Testis (tissue), 2 donors: ENCODE data around the gene FIGN.

ENCODE experiments used
- POLR2A ChIP-seq: fragments of 450-650 bp; IDR thresholded peaks from one replicate; pipeline ENCODE4 v1.6.1; 2017; ENCODE audit warnings: antibody characterized with exemption, mild to moderate bottlenecking, moderate library complexity
- TF ChIP-seq, protein P1 (sequence below), 3 experiments: fragments of 450-650 bp in 2 of 3; fragments of 200-600 bp in 1 of 3; sonication (generic) in 1 of 3; IDR thresholded peaks; one replicate each; pipeline ENCODE4 v1.5.1; 2016 to 2019; ENCODE audit warnings: antibody characterized with exemption in 3 of 3, mild to moderate bottlenecking in 2 of 3, moderate library complexity in 1 of 3

DNA sequence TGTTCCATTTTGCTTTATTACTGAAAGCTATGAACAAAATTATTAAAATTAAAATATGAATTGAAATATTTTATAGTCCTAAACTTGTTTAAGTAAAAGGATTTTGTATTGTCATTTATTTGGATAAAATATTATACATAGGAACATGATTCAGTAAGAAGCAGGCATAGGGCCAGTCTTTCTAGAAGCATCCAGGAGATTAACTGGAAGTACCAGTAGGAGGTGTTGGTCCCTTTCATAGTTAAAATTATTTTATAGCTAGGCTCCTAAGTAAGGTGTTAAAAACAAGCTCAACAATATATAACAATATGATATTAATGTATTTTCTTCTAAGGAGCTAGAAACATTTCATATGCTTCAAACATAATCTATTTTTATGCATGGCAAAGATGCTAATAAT lies 43.7 kb downstream of the FIGN start:
- TF ChIP-seq POLR2A, result no peak
- TF ChIP-seq, protein P1, sequence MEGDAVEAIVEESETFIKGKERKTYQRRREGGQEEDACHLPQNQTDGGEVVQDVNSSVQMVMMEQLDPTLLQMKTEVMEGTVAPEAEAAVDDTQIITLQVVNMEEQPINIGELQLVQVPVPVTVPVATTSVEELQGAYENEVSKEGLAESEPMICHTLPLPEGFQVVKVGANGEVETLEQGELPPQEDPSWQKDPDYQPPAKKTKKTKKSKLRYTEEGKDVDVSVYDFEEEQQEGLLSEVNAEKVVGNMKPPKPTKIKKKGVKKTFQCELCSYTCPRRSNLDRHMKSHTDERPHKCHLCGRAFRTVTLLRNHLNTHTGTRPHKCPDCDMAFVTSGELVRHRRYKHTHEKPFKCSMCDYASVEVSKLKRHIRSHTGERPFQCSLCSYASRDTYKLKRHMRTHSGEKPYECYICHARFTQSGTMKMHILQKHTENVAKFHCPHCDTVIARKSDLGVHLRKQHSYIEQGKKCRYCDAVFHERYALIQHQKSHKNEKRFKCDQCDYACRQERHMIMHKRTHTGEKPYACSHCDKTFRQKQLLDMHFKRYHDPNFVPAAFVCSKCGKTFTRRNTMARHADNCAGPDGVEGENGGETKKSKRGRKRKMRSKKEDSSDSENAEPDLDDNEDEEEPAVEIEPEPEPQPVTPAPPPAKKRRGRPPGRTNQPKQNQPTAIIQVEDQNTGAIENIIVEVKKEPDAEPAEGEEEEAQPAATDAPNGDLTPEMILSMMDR (IDR thresholded peaks at IDR 0.05), result no peak
